Lung (tissue), 12 donors: ENCODE measurements around the gene LRCH1. TPM values are rescaled to one million over a fixed set of nuclear protein-coding genes. Genes with fewer than 3 reads are reported as not detected.
A peak's percentile ranks its signal among the peaks of the same experiment; 100 is the strongest.

Source experiments
- ATAC-seq: fragments of 200-7000 bp; cut with Tn5 transposase; one replicate; pipeline ENCODE4 v1.9.1; 2020; ENCODE audit warnings: moderate number of reproducible peaks; ENCODE audit not compliant: insufficient read depth, low FRiP score
- DNase-seq, 3 donors: peaks; one replicate each; pipeline ENCODE4 v3.0.0-alpha.2; 2013 to 2017
- H3K27ac ChIP-seq, 2 donors: one replicate each; pipeline ENCODE4 v1.5.1; 2013; ENCODE audit warnings: mild to moderate bottlenecking in 2 of 2, moderate library complexity in 2 of 2, control low read depth in 1 of 2, inconsistent platforms in 1 of 2, low read depth in 1 of 2, low read length in 1 of 2
- H3K27me3 ChIP-seq, 3 donors: one replicate each; pipeline ENCODE4 v1.5.1; 2013; ENCODE audit warnings: low read length in 2 of 3; ENCODE audit not compliant: control insufficient read depth in 3 of 3, insufficient read depth in 3 of 3
- H3K36me3 ChIP-seq, 4 donors: one replicate each; pipeline ENCODE4 v1.5.1; 2013; ENCODE audit warnings: low read length in 4 of 4, mild to moderate bottlenecking in 1 of 4, moderate library complexity in 1 of 4; ENCODE audit not compliant: control insufficient read depth in 4 of 4, insufficient read depth in 4 of 4
- H3K4me1 ChIP-seq, 5 donors: one replicate each; pipeline ENCODE4 v1.5.1; 2013; ENCODE audit warnings: low read length in 5 of 5, mild to moderate bottlenecking in 2 of 5, moderate library complexity in 1 of 5; ENCODE audit not compliant: control insufficient read depth in 5 of 5, insufficient read depth in 5 of 5
- H3K4me3 ChIP-seq: one replicate; pipeline ENCODE4 v1.5.1; 2013; ENCODE audit warnings: mild to moderate bottlenecking, control low read depth, moderate library complexity
- H3K9ac ChIP-seq, 2 donors: one replicate each; pipeline ENCODE4 v1.5.1; 2013; ENCODE audit warnings: low read length in 2 of 2, control low read depth in 1 of 2; ENCODE audit not compliant: insufficient read depth in 1 of 2
- H3K9me3 ChIP-seq, 4 donors: one replicate each; pipeline ENCODE4 v1.5.1; 2013; ENCODE audit warnings: low read length in 3 of 4, mild to moderate bottlenecking in 1 of 4, moderate library complexity in 1 of 4; ENCODE audit not compliant: control insufficient read depth in 4 of 4, insufficient read depth in 3 of 4
- whole genome bisulfite sequencing, 2 donors: extraction: QIAGEN DNeasy Blood & Tissue Kit; methylation state at CpG; one replicate each; pipeline ENCODE4 v1.1.7; 2013; 5-methylcytosine and 5-hydroxymethylcytosine counted together
- polyA plus RNA-seq, 2 donors: library from polyadenylated mRNA; stranded (reverse); fragments of 200-250 nt; gene quantifications; one replicate each; pipeline ENCODE4 v1.2.1, GENCODE V29; 2013
- total RNA-seq, 2 donors: library from RNA; depleted of rRNA in 1 of 2; stranded (reverse); fragments of >200 nt in 1 of 2; gene quantifications; one replicate each; pipeline ENCODE4 v1.2.1, GENCODE V29; 2014 to 2021
- TF ChIP-seq, protein P1 (sequence below): IDR thresholded peaks from 2 replicates; pipeline ENCODE4 v1.5.1; 2012; ENCODE audit warnings: mild to moderate bottlenecking; ENCODE audit errors: control extremely low read depth, extremely low read depth
- donor health status: control.
- donor health status: control.
- donor health status: Bipolar disorder and iron deficiency.
- donor health status: healthy.
- donor health status: DM: yes; HTN: yes; CAD: no.

Gene LRCH1
- total and polyA plus RNA-seq, 4 donors, result 3.6 to 35.4 (median 13.2) TPM

GRCh38 chr13:46621792-46622629, 69.0 kb downstream of the LRCH1 start:
- H3K4me3 ChIP-seq, result no peak overlapping the region
- H3K27me3 ChIP-seq, result no peaks in the 10 kb centered on the region
- H3K9ac ChIP-seq, result no peak overlapping the region
- H3K9me3 ChIP-seq, result no peaks in the 10 kb centered on the region
- TF ChIP-seq, protein P1, sequence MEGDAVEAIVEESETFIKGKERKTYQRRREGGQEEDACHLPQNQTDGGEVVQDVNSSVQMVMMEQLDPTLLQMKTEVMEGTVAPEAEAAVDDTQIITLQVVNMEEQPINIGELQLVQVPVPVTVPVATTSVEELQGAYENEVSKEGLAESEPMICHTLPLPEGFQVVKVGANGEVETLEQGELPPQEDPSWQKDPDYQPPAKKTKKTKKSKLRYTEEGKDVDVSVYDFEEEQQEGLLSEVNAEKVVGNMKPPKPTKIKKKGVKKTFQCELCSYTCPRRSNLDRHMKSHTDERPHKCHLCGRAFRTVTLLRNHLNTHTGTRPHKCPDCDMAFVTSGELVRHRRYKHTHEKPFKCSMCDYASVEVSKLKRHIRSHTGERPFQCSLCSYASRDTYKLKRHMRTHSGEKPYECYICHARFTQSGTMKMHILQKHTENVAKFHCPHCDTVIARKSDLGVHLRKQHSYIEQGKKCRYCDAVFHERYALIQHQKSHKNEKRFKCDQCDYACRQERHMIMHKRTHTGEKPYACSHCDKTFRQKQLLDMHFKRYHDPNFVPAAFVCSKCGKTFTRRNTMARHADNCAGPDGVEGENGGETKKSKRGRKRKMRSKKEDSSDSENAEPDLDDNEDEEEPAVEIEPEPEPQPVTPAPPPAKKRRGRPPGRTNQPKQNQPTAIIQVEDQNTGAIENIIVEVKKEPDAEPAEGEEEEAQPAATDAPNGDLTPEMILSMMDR, result no peak
- no peak overlapping the region for H3K27ac ChIP-seq
- no peak for DNase-seq
- ATAC-seq, result no peak
- H3K4me1 ChIP-seq, result peaks cover 5 to 35% (median 22%) of the 10 kb centered on the region in 5 donors
- no peaks in the 10 kb centered on the region for H3K36me3 ChIP-seq
- WGBS, 2 donors, result 51 to 73% methylated on average over 4 of the region's 4 CpGs

DNA sequence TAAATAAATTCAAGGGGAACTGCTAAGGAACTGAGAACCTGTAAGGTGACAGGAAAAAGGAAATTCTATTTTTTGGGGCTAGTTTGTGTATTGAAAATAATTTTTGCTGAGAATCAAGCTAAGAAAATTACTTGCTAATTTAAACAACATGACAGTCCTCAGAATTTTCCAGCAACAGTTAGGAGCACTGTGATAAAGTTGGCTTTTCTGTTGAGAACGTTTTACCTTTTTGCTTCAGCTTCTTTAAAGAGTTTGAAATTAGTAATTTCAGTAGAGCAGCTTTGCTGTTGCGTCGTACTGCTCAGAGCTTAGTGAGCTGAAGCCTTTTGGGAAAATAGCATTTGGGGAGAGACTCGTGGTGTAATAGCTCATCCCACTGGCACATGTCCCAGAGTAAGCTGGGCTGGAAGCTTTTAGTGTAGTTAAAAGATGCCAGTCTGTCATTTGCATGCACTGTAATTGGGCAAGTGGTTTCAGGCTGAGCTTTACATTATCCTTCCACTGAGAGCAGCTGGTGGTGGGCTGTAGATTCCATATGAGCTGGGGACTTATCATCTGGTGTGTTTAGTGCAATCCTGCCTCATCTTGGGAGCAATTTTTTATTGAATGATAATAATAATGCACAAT, 69.8 kb downstream of the LRCH1 start:
- no peak overlapping the region for H3K4me3 ChIP-seq
- H3K4me1 ChIP-seq, result peaks cover 8 to 28% (median 22%) of the 10 kb centered on the region in 5 donors
- TF ChIP-seq, protein P1, result no peak
- H3K27me3 ChIP-seq, result no peaks in the 10 kb centered on the region
- H3K27ac ChIP-seq, result peak overlapping the region in 1 of 2 donors; percentile 21
- no peaks in the 10 kb centered on the region for H3K36me3 ChIP-seq
- ATAC-seq (no peak), DNase-seq (peak; percentile 80 to 91 (median 87))
- no peaks in the 10 kb centered on the region for H3K9me3 ChIP-seq
- no peak overlapping the region for H3K9ac ChIP-seq
- 57 to 61% methylated on average over 4 of the region's 4 CpGs for whole genome bisulfite sequencing, 2 donors

DNA sequence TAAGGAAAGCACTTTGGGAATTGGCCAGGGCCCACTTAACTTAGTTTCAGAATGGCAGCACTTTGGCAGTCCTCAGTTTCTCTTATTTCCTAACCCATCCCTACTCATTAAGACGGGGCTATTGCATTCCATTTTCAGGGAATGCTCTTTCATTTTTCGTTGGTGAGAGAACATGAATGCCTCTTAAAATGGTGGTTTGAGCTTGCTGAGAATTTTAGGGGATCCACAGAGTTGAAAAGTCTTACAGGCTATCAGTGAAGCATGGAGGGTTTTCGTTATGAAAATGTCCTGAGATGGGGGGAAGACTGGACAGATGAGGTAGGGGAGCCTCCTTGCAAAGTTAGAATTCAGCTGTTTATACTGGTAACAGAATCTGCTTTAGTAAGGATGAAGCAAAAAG, 71.4 kb downstream of the LRCH1 start:
- no peaks in the 10 kb centered on the region for H3K36me3 ChIP-seq
- no peak overlapping the region for H3K27ac ChIP-seq
- no peaks in the 10 kb centered on the region for H3K27me3 ChIP-seq
- H3K4me1 ChIP-seq, result peaks cover 9 to 23% (median 22%) of the 10 kb centered on the region in 5 donors
- no peak overlapping the region for H3K4me3 ChIP-seq
- 76 to 82% methylated on average over 3 of the region's 3 CpGs for WGBS, 2 donors
- no peak overlapping the region for H3K9ac ChIP-seq
- DNase-seq (no peak), ATAC-seq (no peak)
- H3K9me3 ChIP-seq, result no peaks in the 10 kb centered on the region
- TF ChIP-seq, protein P1, result no peak
